ENCODE measurements around the gene LRCH3. TPM values are rescaled to one million over a fixed set of nuclear protein-coding genes. Genes with fewer than 3 reads are reported as not detected.
"Not testable (repeated sequence)": the region's sequence is repeated elsewhere in the genome, so short reads cannot be mapped to it uniquely, and the experiment has no call there.

The LRCH3 gene
- total RNA-seq, 2 experiments from 2014 or later: 30.8 to 36.0 TPM

- H3K4me1 Mint-ChIP-seq (ENCODE audit: low read depth); H3K36me3 Mint-ChIP-seq (ENCODE audit: low read depth); CTCF ChIA-PET; H3K4me3 Mint-ChIP-seq; H3K27me3 Mint-ChIP-seq (ENCODE audit: low read depth); H3K9me3 Mint-ChIP-seq: not testable (repeated sequence)
- DNase-seq: peak; percentile 20
- intact Hi-C loops (cut with micrococcal nuclease): loop anchor here (1.0 kb wide), 1 partner anchor 15 kb away; no protein-coding TSS in a partner anchor
- H3K27ac Mint-ChIP-seq: peak overlapping the region; percentile 60
Measured at GRCh38 chr3:197921429-197922275, 130.6 kb downstream of the LRCH3 start.

DNA sequence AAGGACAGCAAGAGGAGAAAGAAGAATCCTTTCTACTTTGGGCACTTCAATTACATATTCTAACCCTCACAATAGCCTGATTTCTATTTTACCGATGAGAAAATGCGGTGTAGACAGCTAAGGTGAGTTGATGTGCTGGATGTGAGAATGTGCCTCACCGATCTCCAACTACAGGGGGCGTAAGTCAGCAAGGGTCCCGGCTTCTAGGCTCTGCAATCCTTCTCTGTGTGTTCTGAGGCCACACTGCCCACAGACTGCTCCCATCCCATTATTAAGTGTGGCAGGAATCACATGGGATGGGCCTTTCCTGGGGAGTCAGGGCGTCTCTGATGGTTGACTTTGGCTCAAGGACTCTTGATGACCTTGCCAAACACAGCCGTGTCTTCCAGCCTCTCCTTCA lies 135.4 kb downstream of the LRCH3 start:
- no peaks in the 10 kb centered on the region for H3K27me3 Mint-ChIP-seq (ENCODE audit: low read depth)
- H3K4me1 Mint-ChIP-seq (ENCODE audit: low read depth): peaks cover 4% of the 10 kb centered on the region
- peak; percentile 18 for DNase-seq
- CTCF ChIA-PET: interaction anchor here (0.8 kb wide), 1 partner anchor 11 kb away, joined by 3 read pairs; no protein-coding TSS in a partner anchor
- peaks cover 16% of the 10 kb centered on the region for H3K36me3 Mint-ChIP-seq (ENCODE audit: low read depth)
- intact Hi-C loops (cut with micrococcal nuclease): loop anchor here (1.0 kb wide), 1 partner anchor 17 kb away; no protein-coding TSS in a partner anchor
- H3K4me3 Mint-ChIP-seq: no peak overlapping the region
- H3K27ac Mint-ChIP-seq: no peak overlapping the region
- no peaks in the 10 kb centered on the region for H3K9me3 Mint-ChIP-seq

DNA sequence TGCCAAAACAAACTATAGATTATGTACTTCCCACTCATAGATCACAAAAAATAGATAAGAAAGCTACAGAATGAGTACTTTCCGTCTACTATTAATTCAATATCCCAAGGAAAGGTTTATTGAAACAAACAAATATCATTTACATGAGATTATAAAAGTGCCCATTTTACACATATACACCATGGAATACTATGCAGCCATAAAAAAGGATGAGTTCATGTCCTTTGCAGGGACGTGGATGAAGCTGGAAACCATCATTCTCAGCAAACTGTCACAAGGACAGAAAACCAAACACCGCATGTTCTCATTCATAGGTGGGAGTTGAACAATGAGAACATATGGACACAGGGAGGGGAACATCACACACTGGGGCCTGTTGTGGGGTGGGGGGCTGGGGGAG lies 136.5 kb downstream of the LRCH3 start:
- H3K36me3 Mint-ChIP-seq (ENCODE audit: low read depth): peaks cover 12% of the 10 kb centered on the region
- DNase-seq; H3K27ac Mint-ChIP-seq; H3K4me1 Mint-ChIP-seq (ENCODE audit: low read depth); H3K27me3 Mint-ChIP-seq (ENCODE audit: low read depth); intact Hi-C loops (cut with micrococcal nuclease); H3K9me3 Mint-ChIP-seq; H3K4me3 Mint-ChIP-seq; CTCF ChIA-PET: not testable (repeated sequence)

- intact Hi-C loops (cut with micrococcal nuclease): no loop called here
- H3K27me3 Mint-ChIP-seq (ENCODE audit: low read depth): no peaks in the 10 kb centered on the region
- no peaks in the 10 kb centered on the region for H3K9me3 Mint-ChIP-seq
- no peak overlapping the region for H3K27ac Mint-ChIP-seq
- no peak for DNase-seq
- H3K36me3 Mint-ChIP-seq (ENCODE audit: low read depth): no peaks in the 10 kb centered on the region
- H3K4me1 Mint-ChIP-seq (ENCODE audit: low read depth): no peaks in the 10 kb centered on the region
- no peak overlapping the region for H3K4me3 Mint-ChIP-seq
- CTCF ChIA-PET: interaction anchor here (0.6 to 1.8 kb wide), 2 partner anchors 31 to 296 kb away, joined by 7 read pairs; no protein-coding TSS in a partner anchor
Measured at GRCh38 chr3:197936819-197937384, 145.8 kb downstream of the LRCH3 start.

Other genes starting within 250 kb of the LRCH3 start
- gene BDH1, start 235.3 kb upstream of the LRCH3 start, total RNA-seq: 10 to 100 TPM; 70.7 to 71.2 TPM
- 10 to 100 TPM; 20.8 to 22.0 TPM for gene RUBCN, start 54.4 kb upstream of the LRCH3 start, total RNA-seq
- gene FYTTD1, start 41.4 kb upstream of the LRCH3 start, total RNA-seq: 10 to 100 TPM; 25.1 to 27.6 TPM
- 1,000 to 10,000 TPM; 1,826 to 1,852 TPM for gene RPL35A, start 158.9 kb downstream of the LRCH3 start, total RNA-seq
- 1 to 10 TPM; 2.1 to 2.2 TPM for gene LMLN, start 169.0 kb downstream of the LRCH3 start, total RNA-seq